GM19455 (cell line): ENCODE measurements around the gene ZNF132.

ENCODE experiments used
- ATAC-seq: cut with Tn5 transposase; IDR thresholded peaks from one replicate; pipeline ENCODE4 v1.9.1; 2021; ENCODE audit not compliant: unreplicated experiment

The ZNF132 gene

GRCh38 chr19:58388175-58388526, 51.8 kb downstream of the ZNF132 start:
- no peak for ATAC-seq

- ATAC-seq = no peak
Observed at GRCh38 chr19:58387338-58388174, 52.4 kb downstream of the ZNF132 start.

- peak; percentile 86 for ATAC-seq
Observed at GRCh38 chr19:58386576-58387337, 53.2 kb downstream of the ZNF132 start, which contains the start of gene RPS5. Gene RPS5 (plus strand): TSS chr19:58387269. CDS start chr19:58388138, 869 bp downstream.

- peak; percentile 4 for ATAC-seq
Observed at GRCh38 chr19:58385891-58386575, 53.9 kb downstream of the ZNF132 start.

GRCh38 chr19:58385313-58385890, 54.6 kb downstream of the ZNF132 start:
- ATAC-seq = no peak

GRCh38 chr19:58382997-58383603, 56.9 kb downstream of the ZNF132 start:
- no peak for ATAC-seq
